Measurements from ENCODE around the gene PDLIM7.

- TF ChIP-seq FOXM1 (IDR thresholded peaks at IDR 0.05; ENCODE audit: borderline replicate concordance): no peak
- TF ChIP-seq SUZ12 (IDR thresholded peaks at IDR 0.05): no peak
- no peak for TF ChIP-seq PKNOX1 (IDR thresholded peaks at IDR 0.05)
- no peak for TF ChIP-seq HDGF (IDR thresholded peaks at IDR 0.05; ENCODE audit: borderline replicate concordance)
- no peak for TF ChIP-seq BHLHE40 (IDR thresholded peaks at IDR 0.05; ENCODE audit: borderline replicate concordance)
- no peak for TF ChIP-seq ZNF384 (IDR thresholded peaks at IDR 0.05)
- TF ChIP-seq FOXA1 (IDR thresholded peaks at IDR 0.05): no peak
- no peak for TF ChIP-seq ELF4 (IDR thresholded peaks at IDR 0.05)
- no peak for TF ChIP-seq L3MBTL2 (conservative IDR thresholded peaks at IDR 0.05)
- no peak for TF ChIP-seq FOXK2 (IDR thresholded peaks at IDR 0.05)
- TF ChIP-seq CTBP1 (IDR thresholded peaks at IDR 0.05; ENCODE audit: borderline replicate concordance): no peak
- TF ChIP-seq ARNT (IDR thresholded peaks at IDR 0.05): no peak
- TF ChIP-seq NFRKB (IDR thresholded peaks at IDR 0.05): no peak
Observed at GRCh38 chr5:177512736-177513380, 15.5 kb upstream of the PDLIM7 start.

All from HEK293T (cell line).